Activated T-cell treated with anti-CD3 and anti-CD28 coated beads, Interleukin-2, amount 50 U/mL, for 24 hours (primary cell): ENCODE measurements around the gene ATCAY.
A peak's percentile ranks its signal among the peaks of the same experiment; 100 is the strongest.
"Not testable (repeated sequence)": the region's sequence is repeated elsewhere in the genome, so short reads cannot be mapped to it uniquely, and the experiment has no call there.

Experiments used
- DNase-seq: peaks from one replicate; pipeline ENCODE4 v3.0.0-alpha.2; 2020
- H3K27ac Mint-ChIP-seq: 2 replicates; pipeline ENCODE4 v1.8.0; 2020; ENCODE audit warnings: mild to moderate bottlenecking, mixed read lengths
- H3K27me3 Mint-ChIP-seq: 2 replicates; pipeline ENCODE4 v1.8.0; 2020; ENCODE audit warnings: mixed read lengths
- H3K36me3 Mint-ChIP-seq: 2 replicates; pipeline ENCODE4 v1.8.0; 2020; ENCODE audit warnings: low read depth, mixed read lengths
- H3K4me1 Mint-ChIP-seq: 2 replicates; pipeline ENCODE4 v1.8.0; 2020; ENCODE audit warnings: low read depth, mixed read lengths
- H3K4me3 Mint-ChIP-seq: 2 replicates; pipeline ENCODE4 v1.8.0; 2020; ENCODE audit warnings: mild to moderate bottlenecking, moderate library complexity, mixed read lengths
- H3K9me3 Mint-ChIP-seq: 2 replicates; pipeline ENCODE4 v1.8.0; 2020; ENCODE audit warnings: mixed read lengths

Gene ATCAY

GRCh38 chr19:3961007-3961406 is 80.5 kb downstream of the ATCAY start:
- peaks cover 75% of the 10 kb centered on the region for H3K36me3 Mint-ChIP-seq
- H3K27me3 Mint-ChIP-seq: no peaks in the 10 kb centered on the region
- H3K4me1 Mint-ChIP-seq: peaks cover 4% of the 10 kb centered on the region
- H3K27ac Mint-ChIP-seq: no peak overlapping the region
- no peak overlapping the region for H3K4me3 Mint-ChIP-seq
- no peaks in the 10 kb centered on the region for H3K9me3 Mint-ChIP-seq
- DNase-seq: no peak

- Mint-ChIP-seq H3K9me3 (no peaks in the 10 kb centered on the region), H3K36me3 (peaks cover 84% of the 10 kb centered on the region), H3K27ac (peak overlapping the region; percentile 69), H3K4me3 (no peak overlapping the region), H3K4me1 (peaks cover 18% of the 10 kb centered on the region), H3K27me3 (no peaks in the 10 kb centered on the region)
- DNase-seq: no peak
These were observed 83.2 kb downstream of the ATCAY start for GRCh38 chr19:3963458-3964255.

- H3K4me1 Mint-ChIP-seq: peaks cover 27% of the 10 kb centered on the region
- peaks cover 88% of the 10 kb centered on the region for H3K36me3 Mint-ChIP-seq
- DNase-seq: no peak
- H3K4me3 Mint-ChIP-seq: no peak overlapping the region
- no peaks in the 10 kb centered on the region for H3K9me3 Mint-ChIP-seq
- H3K27me3 Mint-ChIP-seq: no peaks in the 10 kb centered on the region
- peak overlapping the region; percentile 61 for H3K27ac Mint-ChIP-seq
These were observed 84.0 kb downstream of the ATCAY start for GRCh38 chr19:3964256-3965194.

- peaks cover 87% of the 10 kb centered on the region for H3K36me3 Mint-ChIP-seq
- no peaks in the 10 kb centered on the region for H3K27me3 Mint-ChIP-seq
- H3K4me1 Mint-ChIP-seq: peaks cover 39% of the 10 kb centered on the region
- no peak for DNase-seq
- peak overlapping the region; percentile 85 for H3K27ac Mint-ChIP-seq
- H3K9me3 Mint-ChIP-seq: no peaks in the 10 kb centered on the region
- H3K4me3 Mint-ChIP-seq: no peak overlapping the region
These were observed 85.8 kb downstream of the ATCAY start for GRCh38 chr19:3966051-3967017.

- not testable (repeated sequence) for H3K27me3 Mint-ChIP-seq, H3K9me3 Mint-ChIP-seq, DNase-seq, H3K4me3 Mint-ChIP-seq
- peaks cover 80% of the 10 kb centered on the region for H3K36me3 Mint-ChIP-seq
- H3K4me1 Mint-ChIP-seq: peaks cover 41% of the 10 kb centered on the region
- H3K27ac Mint-ChIP-seq: peak overlapping the region; percentile 94
These were observed 87.5 kb downstream of the ATCAY start for GRCh38 chr19:3967983-3968382.

GRCh38 chr19:3968556-3969434 is 88.3 kb downstream of the ATCAY start:
- Mint-ChIP-seq H3K27ac (peak overlapping the region; percentile 94), H3K27me3 (no peaks in the 10 kb centered on the region), H3K9me3 (no peaks in the 10 kb centered on the region), H3K36me3 (peaks cover 72% of the 10 kb centered on the region), H3K4me3 (peak overlapping the region; percentile 88), H3K4me1 (peaks cover 41% of the 10 kb centered on the region)
- no peak for DNase-seq

GRCh38 chr19:3969435-3970312 is 89.2 kb downstream of the ATCAY start:
- DNase-seq: no peak
- Mint-ChIP-seq H3K4me1 (peaks cover 41% of the 10 kb centered on the region), H3K27ac (peak overlapping the region; percentile 94), H3K4me3 (peak overlapping the region; percentile 88), H3K9me3 (no peaks in the 10 kb centered on the region), H3K27me3 (no peaks in the 10 kb centered on the region), H3K36me3 (peaks cover 67% of the 10 kb centered on the region)

GRCh38 chr19:3970313-3970807 is 89.9 kb downstream of the ATCAY start:
- Mint-ChIP-seq H3K9me3 (no peaks in the 10 kb centered on the region), H3K36me3 (peaks cover 68% of the 10 kb centered on the region), H3K27ac (peak overlapping the region; percentile 94), H3K4me3 (peak overlapping the region; percentile 88), H3K4me1 (peaks cover 39% of the 10 kb centered on the region), H3K27me3 (no peaks in the 10 kb centered on the region)
- DNase-seq: no peak

GRCh38 chr19:3970808-3971598 is 90.5 kb downstream of the ATCAY start, which contains the start of gene DAPK3:
Gene DAPK3, minus strand, starts transcription at chr19:3971099. Its CDS starts 1,364 bp downstream, at chr19:3969735.
- Mint-ChIP-seq H3K4me3 (peak within 1 kb of the TSS; percentile 88), H3K4me1 (peaks cover 40% of the 10 kb centered on the region), H3K36me3 (peaks cover 68% of the 10 kb centered on the region), H3K27ac (peak within 1 kb of the TSS; percentile 94), H3K9me3 (no peaks in the 10 kb centered on the region), H3K27me3 (no peaks in the 10 kb centered on the region)
- DNase-seq: peak; percentile 96

GRCh38 chr19:3975144-3975543 is 94.7 kb downstream of the ATCAY start:
- Mint-ChIP-seq H3K27me3 (no peaks in the 10 kb centered on the region), H3K36me3 (peaks cover 68% of the 10 kb centered on the region), H3K27ac (peak overlapping the region; percentile 33), H3K4me1 (peaks cover 29% of the 10 kb centered on the region), H3K9me3 (no peaks in the 10 kb centered on the region), H3K4me3 (no peak overlapping the region)
- no peak for DNase-seq

- peak overlapping the region; percentile 84 for H3K27ac Mint-ChIP-seq
These were observed 95.2 kb downstream of the ATCAY start for GRCh38 chr19:3975637-3976087.

More at GRCh38 chr19:3975637-3976087, 95.2 kb downstream of the ATCAY start:
- H3K27me3 Mint-ChIP-seq: no peaks in the 10 kb centered on the region
- peak overlapping the region; percentile 3 for H3K4me3 Mint-ChIP-seq
- peak; percentile 53 for DNase-seq
- H3K9me3 Mint-ChIP-seq: no peaks in the 10 kb centered on the region
- H3K36me3 Mint-ChIP-seq: peaks cover 69% of the 10 kb centered on the region
- peaks cover 27% of the 10 kb centered on the region for H3K4me1 Mint-ChIP-seq
